Natural killer cell (primary cell): ENCODE measurements around the gene SYT11. TPM values are rescaled to one million over a fixed set of nuclear protein-coding genes. Genes with fewer than 3 reads are reported as not detected.
A peak's percentile ranks its signal among the peaks of the same experiment; 100 is the strongest.

ENCODE experiments used
- ATAC-seq, 3 donors: fragments of 150-1000 bp in 2 of 3; fragments of 200-7000 bp in 1 of 3; cut with Tn5 transposase; 1 replicate in 1 of 3; 2 replicates in 2 of 3; pipeline ENCODE4 v1.10.0; 2021; ENCODE audit warnings: mild to moderate bottlenecking in 2 of 3, moderate library complexity in 2 of 3
- DNase-seq, 2 donors: peaks; one replicate each; pipeline versions ENCODE4 v3.0.0 to v3.0.0-alpha.2; 2013 to 2021; ENCODE audit warnings: mixed read lengths in 1 of 2
- H3K27ac ChIP-seq: one replicate; pipeline ENCODE4 v1.5.1; 2013; ENCODE audit warnings: mild to moderate bottlenecking, low read length
- H3K27me3 ChIP-seq: one replicate; pipeline ENCODE4 v1.6.1; 2013; ENCODE audit warnings: low read length; ENCODE audit not compliant: control insufficient read depth, insufficient read depth
- H3K36me3 ChIP-seq: one replicate; pipeline ENCODE4 v1.6.1; 2013; ENCODE audit warnings: low read length; ENCODE audit not compliant: control insufficient read depth, insufficient read depth
- H3K4me1 ChIP-seq: one replicate; pipeline ENCODE4 v1.6.1; 2013; ENCODE audit warnings: low read length; ENCODE audit not compliant: control insufficient read depth, insufficient read depth
- H3K4me3 ChIP-seq: one replicate; pipeline ENCODE4 v1.5.1; 2013; ENCODE audit warnings: low read length
- H3K9me3 ChIP-seq: one replicate; pipeline ENCODE4 v1.6.1; 2013; ENCODE audit warnings: low read length; ENCODE audit not compliant: control insufficient read depth, insufficient read depth
- H3K27ac Mint-ChIP-seq, 2 donors: one replicate each; pipeline ENCODE4 v1.8.0; 2022; ENCODE audit warnings: mild to moderate bottlenecking in 2 of 2, mixed read lengths in 2 of 2, moderate library complexity in 1 of 2
- H3K27me3 Mint-ChIP-seq, 2 donors: one replicate each; pipeline ENCODE4 v1.8.0; 2022; ENCODE audit warnings: low read depth in 2 of 2, mixed read lengths in 2 of 2
- H3K36me3 Mint-ChIP-seq: one replicate; pipeline ENCODE4 v1.8.0; 2022; ENCODE audit warnings: mixed read lengths
- H3K4me1 Mint-ChIP-seq, 2 donors: one replicate each; pipeline ENCODE4 v1.8.0; 2022; ENCODE audit warnings: mixed read lengths in 2 of 2
- H3K4me3 Mint-ChIP-seq: one replicate; pipeline ENCODE4 v1.8.0; 2022; ENCODE audit warnings: mild to moderate bottlenecking, moderate library complexity, mixed read lengths
- H3K9me3 Mint-ChIP-seq, 2 donors: one replicate each; pipeline ENCODE4 v1.8.0; 2022; ENCODE audit warnings: mixed read lengths in 2 of 2
- WGBS: methylation state at CpG from one replicate; pipeline ENCODE4 v1.1.7; 2013; ENCODE audit warnings: missing lambda C conversion rate; ENCODE audit not compliant: insufficient coverage; 5-methylcytosine and 5-hydroxymethylcytosine counted together
- intact Hi-C: fragments of 100-400 bp; cut with micrococcal nuclease; formaldehyde crosslinking; loops from one replicate; pipeline ENCODE4 v1.14.2; 2022
- total RNA-seq, 4 donors: library from RNA; stranded (reverse); fragments of 120-200 nt in 1 of 4; gene quantifications; one replicate each; pipeline versions ENCODE4 v1.2.3 to v1.2.4, GENCODE V29; 2013 to 2022
- TF ChIP-seq, protein P1 (sequence below): fragments of 200-600 bp; IDR thresholded peaks from one replicate; pipeline ENCODE4 v1.8.0; 2022; ENCODE audit warnings: antibody characterized with exemption

The SYT11 gene
- total RNA-seq, 3 donors from 2014 or later (not counting 1 experiment from before 2014, with no cell fraction given) = 38.1 to 42.8 (median 39.8) TPM

DNA sequence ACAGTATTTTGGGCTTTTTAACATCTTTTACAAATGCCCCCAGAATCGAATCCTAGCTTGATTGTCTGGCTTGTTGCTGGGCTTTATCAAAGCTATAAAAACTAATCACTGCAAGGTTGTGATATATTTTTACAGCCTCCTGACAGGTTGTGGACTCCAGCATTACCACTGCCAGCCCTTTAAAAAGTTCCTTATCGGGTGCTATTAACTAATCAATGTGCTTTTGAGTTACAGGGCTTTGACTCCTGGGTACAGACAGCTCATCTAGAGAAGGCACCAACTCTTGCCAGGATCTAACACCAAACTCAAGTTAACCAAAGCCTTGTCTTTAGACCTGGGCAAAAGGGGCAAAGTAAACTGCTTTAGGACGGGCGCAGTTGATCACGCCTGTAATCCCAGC, 19.0 kb upstream of the SYT11 start:
- peak overlapping the region; percentile 48 to 53 for H3K27ac Mint-ChIP-seq
- H3K36me3 ChIP-seq = peaks cover 14% of the 10 kb centered on the region
- no peaks in the 10 kb centered on the region for H3K36me3 Mint-ChIP-seq
- peaks cover 14% of the 10 kb centered on the region for H3K4me1 ChIP-seq
- H3K27me3 ChIP-seq = no peaks in the 10 kb centered on the region
- no peaks in the 10 kb centered on the region for H3K9me3 Mint-ChIP-seq
- peaks cover 49 to 53% of the 10 kb centered on the region in 2 donors for H3K4me1 Mint-ChIP-seq
- ATAC-seq (no peak), DNase-seq (no peak)
- no peak overlapping the region for H3K4me3 ChIP-seq
- no peaks in the 10 kb centered on the region for H3K27me3 Mint-ChIP-seq
- intact Hi-C loops = no loop called here
- H3K4me3 Mint-ChIP-seq = no peak overlapping the region
- 98% methylated on average over 5 of the region's 5 CpGs for WGBS
- TF ChIP-seq, protein P1, sequence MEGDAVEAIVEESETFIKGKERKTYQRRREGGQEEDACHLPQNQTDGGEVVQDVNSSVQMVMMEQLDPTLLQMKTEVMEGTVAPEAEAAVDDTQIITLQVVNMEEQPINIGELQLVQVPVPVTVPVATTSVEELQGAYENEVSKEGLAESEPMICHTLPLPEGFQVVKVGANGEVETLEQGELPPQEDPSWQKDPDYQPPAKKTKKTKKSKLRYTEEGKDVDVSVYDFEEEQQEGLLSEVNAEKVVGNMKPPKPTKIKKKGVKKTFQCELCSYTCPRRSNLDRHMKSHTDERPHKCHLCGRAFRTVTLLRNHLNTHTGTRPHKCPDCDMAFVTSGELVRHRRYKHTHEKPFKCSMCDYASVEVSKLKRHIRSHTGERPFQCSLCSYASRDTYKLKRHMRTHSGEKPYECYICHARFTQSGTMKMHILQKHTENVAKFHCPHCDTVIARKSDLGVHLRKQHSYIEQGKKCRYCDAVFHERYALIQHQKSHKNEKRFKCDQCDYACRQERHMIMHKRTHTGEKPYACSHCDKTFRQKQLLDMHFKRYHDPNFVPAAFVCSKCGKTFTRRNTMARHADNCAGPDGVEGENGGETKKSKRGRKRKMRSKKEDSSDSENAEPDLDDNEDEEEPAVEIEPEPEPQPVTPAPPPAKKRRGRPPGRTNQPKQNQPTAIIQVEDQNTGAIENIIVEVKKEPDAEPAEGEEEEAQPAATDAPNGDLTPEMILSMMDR = no peak
- no peak overlapping the region for H3K27ac ChIP-seq
- H3K9me3 ChIP-seq = no peaks in the 10 kb centered on the region

DNA sequence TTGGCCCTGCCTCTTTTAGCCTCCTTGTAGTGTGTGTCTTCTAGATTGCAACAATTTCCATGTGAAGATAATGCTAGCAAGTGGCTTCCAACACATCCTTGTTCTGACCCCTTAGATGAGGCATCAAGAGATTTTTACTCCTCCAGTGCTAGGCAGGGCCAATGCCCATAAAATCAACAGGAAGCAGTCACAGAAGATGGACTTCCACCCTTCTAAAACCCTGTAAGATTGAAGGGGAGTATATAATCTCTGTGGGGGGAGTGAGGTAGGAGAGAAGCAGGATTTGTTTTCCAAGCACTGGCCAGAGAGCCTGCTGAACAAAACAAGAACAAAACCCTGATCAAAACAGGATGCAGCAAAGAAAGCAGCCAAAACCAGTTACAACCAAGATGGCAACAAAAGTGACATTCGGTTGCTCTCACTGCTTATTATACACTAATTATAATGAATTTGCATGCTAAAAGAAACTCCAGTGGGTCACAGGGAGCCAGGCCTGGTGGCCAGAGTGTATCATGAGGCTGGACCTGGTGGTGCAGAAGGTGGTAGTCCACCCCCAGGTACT, 14.4 kb upstream of the SYT11 start:
- Histone ChIP-seq H3K27ac (no peak overlapping the region), H3K27me3 (no peaks in the 10 kb centered on the region), H3K9me3 (no peaks in the 10 kb centered on the region), H3K36me3 (peaks cover 25% of the 10 kb centered on the region), H3K4me1 (no peaks in the 10 kb centered on the region), H3K4me3 (no peak overlapping the region)
- ATAC-seq = no peak
- Mint-ChIP-seq H3K9me3 (no peaks in the 10 kb centered on the region), H3K4me1 (peaks cover 43 to 44% of the 10 kb centered on the region in 2 donors), H3K27ac (peak overlapping the region; percentile 62 to 73), H3K4me3 (no peak overlapping the region), H3K27me3 (no peaks in the 10 kb centered on the region), H3K36me3 (no peaks in the 10 kb centered on the region)
- 100% methylated on average over 1 of the region's 1 CpG for WGBS
- no peak for DNase-seq
- TF ChIP-seq, protein P1 = no peak
- intact Hi-C loops = no loop called here

DNA sequence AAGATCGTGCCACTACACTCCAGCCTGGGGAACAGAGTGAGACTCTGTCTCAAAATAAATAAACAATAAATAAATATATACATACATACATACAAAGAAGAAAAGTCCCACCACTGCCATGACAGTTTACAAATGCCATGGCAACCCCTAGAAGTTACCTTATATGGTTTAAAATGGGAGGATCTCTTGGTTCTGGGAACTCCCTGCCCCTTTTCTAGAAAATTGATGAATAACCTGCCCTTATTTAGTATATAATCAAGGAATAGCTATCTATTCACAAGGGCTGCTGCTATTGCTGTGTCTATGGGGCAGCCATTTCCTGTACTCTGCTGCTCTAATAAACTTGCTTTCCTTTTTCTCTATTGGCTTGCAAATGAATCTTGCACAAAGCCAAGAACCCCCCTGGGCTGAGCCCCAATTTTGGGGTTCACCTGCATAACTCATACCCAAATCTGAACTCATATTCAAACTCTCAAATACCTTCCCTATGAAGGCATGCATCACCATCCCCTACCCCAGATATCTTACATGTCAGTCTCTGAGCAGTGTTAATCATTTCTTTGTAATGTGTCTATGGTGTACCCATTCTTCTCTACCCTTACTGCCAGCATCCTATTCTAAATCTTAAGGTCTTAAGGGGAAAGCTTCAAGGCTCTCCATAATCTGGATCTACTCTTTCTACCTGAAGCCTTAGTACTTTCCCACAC, 11.4 kb upstream of the SYT11 start:
- WGBS = no CpG with 5 or more reads among the region's 1 CpG
- peaks cover 37% of the 10 kb centered on the region for H3K36me3 ChIP-seq
- no peaks in the 10 kb centered on the region for H3K36me3 Mint-ChIP-seq

More for the DNA sequence above, 11.4 kb upstream of the SYT11 start:
- DNase-seq (peak in 1 of 2 donors; percentile 16), ATAC-seq (peak in 2 of 3 donors; percentile 21 to 36)
- Histone ChIP-seq H3K4me1 (no peaks in the 10 kb centered on the region), H3K27me3 (no peaks in the 10 kb centered on the region), H3K4me3 (no peak overlapping the region), H3K27ac (no peak overlapping the region), H3K9me3 (no peaks in the 10 kb centered on the region)
- TF ChIP-seq, protein P1 = no peak
- Mint-ChIP-seq H3K4me1 (peaks cover 45 to 56% of the 10 kb centered on the region in 2 donors), H3K4me3 (peak overlapping the region; percentile 13), H3K27ac (peak overlapping the region; percentile 71 to 74), H3K27me3 (no peaks in the 10 kb centered on the region), H3K9me3 (no peaks in the 10 kb centered on the region)
- intact Hi-C loops = no loop called here
